Endothelial cell of umbilical vein (primary cell): Measurements from ENCODE around the gene PLA2G6.

Experiments
- EZH2 ChIP-seq: IDR thresholded peaks from 2 replicates; pipeline ENCODE4 v1.6.1; 2012; ENCODE audit warnings: borderline replicate concordance, low read depth, mild to moderate bottlenecking, moderate library complexity, low read length, inconsistent platforms; ENCODE audit not compliant: severe bottlenecking
- JUN ChIP-seq: IDR thresholded peaks from 2 replicates; pipeline ENCODE4 v1.6.1; 2011; ENCODE audit warnings: borderline replicate concordance, low read depth; ENCODE audit not compliant: insufficient read length, insufficient read depth
- POLR2A ChIP-seq: IDR thresholded peaks from 2 replicates; pipeline ENCODE4 v1.6.1; 2012; ENCODE audit warnings: low read depth, mild to moderate bottlenecking, control low read depth, low read length
- POLR2AphosphoS5 ChIP-seq: IDR thresholded peaks from 2 replicates; pipeline ENCODE4 v1.6.1; 2012; ENCODE audit warnings: low read depth, mild to moderate bottlenecking, control low read depth, low read length, moderate library complexity; ENCODE audit not compliant: insufficient read depth
- TF ChIP-seq, protein P1 (sequence below), 2 donors: IDR thresholded peaks; 1 replicate in 1 of 2; 2 replicates in 1 of 2; pipeline ENCODE4 v1.5.1; 2011; ENCODE audit warnings: low read length in 2 of 2, mild to moderate bottlenecking in 2 of 2, moderate library complexity in 2 of 2, control low read depth in 1 of 2, inconsistent platforms in 1 of 2, low read depth in 1 of 2; ENCODE audit not compliant: insufficient read depth in 1 of 2; ENCODE audit errors: extremely low read depth in 1 of 2

DNA sequence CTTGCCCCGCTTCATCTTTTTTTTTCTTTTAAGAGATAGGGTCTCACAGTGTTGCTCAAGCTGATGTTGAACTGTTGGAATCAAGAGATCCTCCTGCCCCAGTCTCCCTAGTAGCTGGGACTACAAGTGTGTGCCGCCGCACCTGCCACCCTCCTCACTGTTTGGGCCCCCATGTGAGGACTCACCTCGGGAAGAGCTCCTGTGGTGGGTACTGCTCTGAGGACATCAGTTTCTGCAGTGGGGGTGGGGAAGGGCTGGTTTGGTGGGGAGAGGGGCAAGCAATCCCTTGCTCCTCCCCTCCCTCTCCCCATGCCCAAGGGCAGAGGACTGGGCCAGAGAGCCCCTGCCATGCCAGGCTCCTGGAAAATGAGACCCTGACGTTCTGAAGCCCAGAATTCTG, 96.1 kb downstream of the PLA2G6 start:
- TF ChIP-seq, protein P1, sequence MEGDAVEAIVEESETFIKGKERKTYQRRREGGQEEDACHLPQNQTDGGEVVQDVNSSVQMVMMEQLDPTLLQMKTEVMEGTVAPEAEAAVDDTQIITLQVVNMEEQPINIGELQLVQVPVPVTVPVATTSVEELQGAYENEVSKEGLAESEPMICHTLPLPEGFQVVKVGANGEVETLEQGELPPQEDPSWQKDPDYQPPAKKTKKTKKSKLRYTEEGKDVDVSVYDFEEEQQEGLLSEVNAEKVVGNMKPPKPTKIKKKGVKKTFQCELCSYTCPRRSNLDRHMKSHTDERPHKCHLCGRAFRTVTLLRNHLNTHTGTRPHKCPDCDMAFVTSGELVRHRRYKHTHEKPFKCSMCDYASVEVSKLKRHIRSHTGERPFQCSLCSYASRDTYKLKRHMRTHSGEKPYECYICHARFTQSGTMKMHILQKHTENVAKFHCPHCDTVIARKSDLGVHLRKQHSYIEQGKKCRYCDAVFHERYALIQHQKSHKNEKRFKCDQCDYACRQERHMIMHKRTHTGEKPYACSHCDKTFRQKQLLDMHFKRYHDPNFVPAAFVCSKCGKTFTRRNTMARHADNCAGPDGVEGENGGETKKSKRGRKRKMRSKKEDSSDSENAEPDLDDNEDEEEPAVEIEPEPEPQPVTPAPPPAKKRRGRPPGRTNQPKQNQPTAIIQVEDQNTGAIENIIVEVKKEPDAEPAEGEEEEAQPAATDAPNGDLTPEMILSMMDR (IDR thresholded peaks at IDR 0.05; ENCODE audit: extremely low read depth in 1 of 2, insufficient read depth in 1 of 2, low read depth in 1 of 2, low read length in 2 of 2) = no peak
- no peak for TF ChIP-seq POLR2AphosphoS5
- no peak for TF ChIP-seq POLR2A
- TF ChIP-seq JUN = no peak
- no peak for TF ChIP-seq EZH2
